GM18511 (cell line): ENCODE results near the gene C6orf52.
"Not testable (repeated sequence)": the region's sequence is repeated elsewhere in the genome, so short reads cannot be mapped to it uniquely, and the experiment has no call there.

Source experiments
- ATAC-seq: cut with Tn5 transposase; IDR thresholded peaks from one replicate; pipeline ENCODE4 v1.9.1; 2021; ENCODE audit warnings: mild to moderate bottlenecking, moderate library complexity; ENCODE audit not compliant: unreplicated experiment

C6orf52 gene

DNA sequence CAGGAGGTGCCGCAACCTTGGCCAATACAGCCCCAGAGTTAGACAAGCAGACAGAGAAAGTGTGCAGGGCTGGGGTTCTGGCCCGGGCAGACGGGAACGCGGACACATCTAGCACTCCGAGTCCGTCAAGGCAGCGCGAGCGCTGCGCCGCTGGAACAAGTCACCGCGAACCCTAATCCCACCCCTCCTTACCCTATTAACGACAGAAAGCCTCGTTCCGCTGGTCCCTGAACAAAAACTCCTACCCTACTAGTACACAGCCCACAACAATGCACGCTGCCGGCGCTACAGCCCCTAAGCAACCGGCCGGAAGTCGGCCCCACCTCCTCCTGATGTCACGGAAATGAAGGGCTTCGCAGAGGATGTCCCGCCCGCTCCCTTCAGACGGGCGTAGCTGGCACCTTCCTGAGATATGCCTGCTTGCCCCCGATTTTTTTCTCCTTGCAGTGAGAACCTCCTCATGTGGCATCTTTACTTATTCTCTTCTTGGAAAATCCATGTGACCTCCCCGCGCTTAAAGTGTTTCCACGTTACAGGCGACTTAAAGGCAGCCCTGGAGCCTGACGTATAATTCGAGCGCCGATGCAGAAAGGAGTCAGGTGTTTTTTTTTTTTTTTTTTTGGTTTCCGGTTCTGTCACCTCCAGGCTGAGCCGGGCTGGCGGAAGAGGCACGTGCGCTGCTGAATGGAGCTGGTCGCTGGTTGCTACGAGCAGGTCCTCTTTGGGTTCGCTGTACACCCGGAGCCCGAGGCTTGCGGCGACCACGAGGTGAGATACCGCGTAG, at the start of gene C6orf52, which contains the start of gene PAK1IP1:
C6orf52 (minus strand) TSS at position 315 of the 784 bp plus-strand sequence. CDS start 7,066 bp downstream, outside the sequence.
PAK1IP1 (plus strand) TSS at position 671 of the 784 bp plus-strand sequence; CDS start at position 685, 14 bp downstream.
- peak; percentile 99 for ATAC-seq

DNA sequence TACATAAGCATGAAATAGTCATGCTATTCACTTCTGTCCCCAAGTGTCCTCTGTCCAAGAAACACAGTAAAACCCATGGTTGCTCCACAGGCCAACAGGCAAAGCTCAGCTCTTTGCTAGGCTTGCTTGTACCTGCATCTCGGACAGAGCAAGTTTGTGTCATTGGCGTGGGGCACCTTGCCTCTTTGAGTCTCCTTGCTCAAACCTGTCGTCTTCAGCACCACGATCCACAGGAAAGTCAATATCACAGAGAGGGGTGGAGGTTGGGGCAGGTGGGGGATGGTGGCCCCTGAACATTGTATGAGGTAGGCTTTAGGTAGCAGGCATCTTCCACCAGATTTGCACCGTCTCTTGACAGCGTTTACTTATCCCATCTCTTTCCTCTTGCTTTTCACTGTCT, 49.1 kb upstream of the C6orf52 start:
- ATAC-seq, result no peak

DNA sequence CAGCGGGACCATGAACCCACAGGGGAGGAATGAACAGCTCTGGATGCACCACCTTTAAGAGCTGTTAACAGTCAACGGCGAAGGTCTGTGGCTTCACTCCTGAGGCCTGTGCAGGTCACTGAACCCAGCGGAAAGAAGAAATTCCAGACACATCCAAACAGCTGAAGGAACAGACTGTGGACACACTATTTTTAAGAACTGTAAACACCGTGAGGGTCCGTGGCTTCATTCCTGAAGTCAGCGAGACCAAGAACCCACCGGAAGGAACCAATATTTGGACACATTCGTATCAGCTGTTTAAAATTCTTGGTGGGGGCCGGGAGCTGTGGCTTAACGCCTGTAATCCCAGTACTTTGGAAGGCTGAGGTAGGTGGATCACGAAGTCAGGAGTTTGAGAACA, 47.8 kb upstream of the C6orf52 start:
- no peak for ATAC-seq

DNA sequence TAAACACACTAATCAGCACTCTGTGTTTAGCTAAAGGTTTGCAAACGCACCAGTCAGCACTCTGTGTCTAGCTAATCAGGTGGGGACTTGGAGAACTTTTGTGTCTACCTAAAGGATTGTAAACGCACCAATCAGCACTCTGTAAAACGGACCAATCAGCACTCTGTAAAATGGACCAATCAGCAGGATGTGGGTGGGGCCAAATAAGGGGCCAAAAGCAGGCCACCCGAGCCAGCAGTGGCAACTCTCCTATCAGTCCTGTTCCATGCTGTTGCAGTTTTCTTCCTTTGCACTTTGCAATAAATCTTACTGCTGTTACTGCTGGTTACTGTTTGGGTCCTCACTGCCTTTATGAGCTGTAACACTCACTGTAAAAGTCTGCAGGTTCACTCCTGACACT, 47.2 kb upstream of the C6orf52 start:
- ATAC-seq, result not testable (repeated sequence)

DNA sequence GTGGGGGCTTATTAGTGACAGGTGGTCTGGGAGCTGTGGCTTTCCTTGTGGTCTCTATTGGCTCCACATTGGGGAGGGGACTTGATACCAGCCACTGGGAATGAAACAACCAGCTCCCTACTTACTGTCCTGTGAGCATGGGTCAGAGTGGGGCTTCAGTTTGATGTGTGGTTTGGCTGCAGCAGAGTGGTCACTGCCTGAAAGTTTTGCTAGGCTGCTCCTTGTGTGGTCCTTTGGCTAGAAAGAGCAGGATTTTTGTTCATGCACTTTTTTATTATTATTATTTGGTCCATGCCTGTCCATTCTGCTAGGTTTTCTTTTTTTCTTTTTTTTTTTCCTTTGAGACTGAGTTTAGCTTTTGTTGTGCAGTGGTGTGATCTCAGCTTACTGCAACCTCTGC, 45.6 kb upstream of the C6orf52 start:
- no peak for ATAC-seq

DNA sequence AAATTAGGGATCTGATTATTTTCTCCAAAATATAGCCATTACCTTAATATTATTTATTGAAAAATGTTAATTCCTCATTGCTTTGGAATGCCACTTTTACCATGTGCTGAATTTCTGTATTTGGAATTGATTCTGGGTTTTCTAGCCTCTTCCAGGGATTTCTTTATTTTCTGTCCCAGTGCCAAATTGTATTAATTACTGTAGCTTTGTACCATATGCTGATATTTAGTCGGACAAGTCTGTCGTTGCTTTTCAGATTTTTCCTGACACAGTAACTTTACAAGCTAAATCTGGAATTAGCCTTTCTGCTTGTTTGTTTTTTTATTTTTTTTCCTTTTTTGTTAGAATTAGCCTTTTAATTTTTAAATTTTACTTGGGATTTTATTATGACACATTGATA, 42.3 kb upstream of the C6orf52 start:
- no peak for ATAC-seq

DNA sequence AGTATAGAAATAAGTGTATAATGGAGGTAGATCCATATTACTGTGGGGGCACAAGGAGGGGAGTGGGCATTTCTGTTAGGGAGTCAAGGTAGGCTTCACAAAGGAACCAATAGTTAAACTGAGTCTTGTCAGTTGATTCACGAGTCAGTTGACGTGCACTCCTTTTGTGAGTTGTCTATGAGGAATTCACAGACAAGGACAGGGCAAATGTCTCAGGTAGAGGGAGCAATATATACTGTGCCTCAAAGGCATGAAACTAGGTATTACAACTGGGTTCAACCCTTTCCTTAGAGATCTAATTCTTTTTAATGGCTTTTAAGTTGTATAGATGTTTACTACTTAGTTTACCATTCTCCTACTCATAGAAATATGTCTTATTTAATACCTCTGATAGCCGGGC, 39.4 kb upstream of the C6orf52 start:
- no peak for ATAC-seq

DNA sequence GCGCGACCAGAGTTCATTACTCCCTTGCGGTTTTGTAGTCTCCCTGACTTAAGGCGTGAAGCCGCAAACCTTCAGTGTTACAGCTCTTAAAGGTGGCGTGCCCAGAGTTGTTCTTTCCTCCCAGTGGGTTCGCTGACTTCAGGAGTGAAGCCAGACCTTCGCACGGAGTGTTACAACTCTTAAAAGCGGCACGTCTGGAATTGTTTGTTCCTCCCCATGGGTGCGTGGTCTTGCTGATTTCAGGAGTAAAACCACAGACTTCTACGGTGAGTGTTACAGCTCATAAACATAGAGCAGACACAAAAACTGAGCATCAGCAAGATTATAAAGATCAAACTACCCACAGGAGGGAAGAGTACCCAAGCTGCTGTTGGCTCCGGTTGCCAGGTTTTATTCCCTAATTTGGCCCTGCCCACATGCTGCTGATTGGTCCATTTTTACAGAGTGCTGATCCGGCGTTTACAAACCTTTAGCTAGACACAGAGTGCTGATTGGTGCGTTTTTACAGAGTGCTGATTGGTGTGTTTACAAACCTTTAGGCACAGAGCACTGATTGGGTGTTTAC, 38.8 kb upstream of the C6orf52 start:
- no peak for ATAC-seq

- no peak for ATAC-seq
Observed at GRCh38 chr6:10730254-10730653, 35.8 kb upstream of the C6orf52 start.

- ATAC-seq, result no peak
Observed at GRCh38 chr6:10725716-10726115, 31.3 kb upstream of the C6orf52 start.

DNA sequence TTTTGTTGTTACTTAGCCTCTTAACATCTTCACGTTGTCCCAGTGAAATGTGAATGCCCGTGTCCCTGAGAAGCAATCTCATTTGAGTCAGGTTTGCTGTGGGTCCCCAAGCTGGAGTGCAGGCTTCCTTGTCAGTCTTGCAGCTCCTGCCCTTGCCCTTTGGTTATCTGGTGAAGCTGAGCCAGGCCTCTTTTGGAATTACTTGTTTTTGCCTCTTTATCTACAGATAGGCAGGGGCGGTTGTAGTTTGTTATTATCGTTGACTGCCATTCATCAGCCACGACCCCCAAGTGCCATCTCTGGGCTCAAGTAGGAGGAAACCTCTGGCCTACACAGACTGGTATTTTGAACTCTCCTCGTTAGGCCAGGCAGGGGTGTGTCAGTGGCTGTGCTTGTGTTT, 30.6 kb upstream of the C6orf52 start:
- no peak for ATAC-seq

- ATAC-seq, result no peak
Observed at GRCh38 chr6:10723567-10723881, 29.1 kb upstream of the C6orf52 start.

- peak; percentile 97 for ATAC-seq
Observed at GRCh38 chr6:10722820-10723566, 28.6 kb upstream of the C6orf52 start, which contains the start of gene TMEM14C. TSS of gene TMEM14C (plus strand) at chr6:10723070. CDS start at chr6:10724614, 1,544 bp downstream.

GRCh38 chr6:10722570-10722819, 28.1 kb upstream of the C6orf52 start:
- no peak for ATAC-seq

DNA sequence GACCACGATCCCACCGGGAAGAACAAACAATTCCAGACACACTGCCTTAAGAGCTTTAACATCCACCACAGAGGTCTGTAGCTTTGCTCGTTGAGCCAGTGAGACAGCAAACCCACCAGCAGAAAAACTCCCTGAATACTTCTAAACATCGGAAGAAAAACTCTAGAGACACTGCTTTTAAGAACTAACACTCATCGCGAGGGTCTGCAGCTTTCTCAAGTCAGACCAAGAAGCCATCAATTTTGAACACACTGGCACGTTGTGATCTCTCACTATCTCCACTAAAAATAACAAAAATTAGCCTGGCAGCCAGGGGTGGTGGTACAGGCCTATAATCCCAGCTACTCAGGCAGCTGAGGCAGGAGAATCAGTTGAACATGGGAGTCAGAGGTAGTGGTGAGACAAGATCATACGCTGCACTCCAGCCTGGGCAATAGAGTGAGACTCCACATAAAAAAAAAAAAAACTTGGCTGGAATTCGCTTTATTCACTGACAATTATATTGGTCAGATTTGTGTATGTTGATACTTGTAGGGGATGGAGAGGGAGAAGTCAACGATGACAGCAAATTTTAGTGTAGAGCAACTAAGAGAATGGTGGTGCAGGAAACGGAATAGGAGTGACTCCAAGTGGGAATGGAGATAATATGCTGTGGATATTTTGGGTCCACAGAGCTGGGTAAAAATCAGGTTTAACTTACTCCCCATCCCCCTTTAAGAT, 27.6 kb upstream of the C6orf52 start:
- ATAC-seq, result no peak

GRCh38 chr6:10720960-10721849, 26.8 kb upstream of the C6orf52 start:
- ATAC-seq, result not testable (repeated sequence)

- peak; percentile 21 for ATAC-seq
Observed at GRCh38 chr6:10720265-10720959, 26.0 kb upstream of the C6orf52 start.

- ATAC-seq, result no peak
Observed at GRCh38 chr6:10719964-10720264, 25.5 kb upstream of the C6orf52 start.

DNA sequence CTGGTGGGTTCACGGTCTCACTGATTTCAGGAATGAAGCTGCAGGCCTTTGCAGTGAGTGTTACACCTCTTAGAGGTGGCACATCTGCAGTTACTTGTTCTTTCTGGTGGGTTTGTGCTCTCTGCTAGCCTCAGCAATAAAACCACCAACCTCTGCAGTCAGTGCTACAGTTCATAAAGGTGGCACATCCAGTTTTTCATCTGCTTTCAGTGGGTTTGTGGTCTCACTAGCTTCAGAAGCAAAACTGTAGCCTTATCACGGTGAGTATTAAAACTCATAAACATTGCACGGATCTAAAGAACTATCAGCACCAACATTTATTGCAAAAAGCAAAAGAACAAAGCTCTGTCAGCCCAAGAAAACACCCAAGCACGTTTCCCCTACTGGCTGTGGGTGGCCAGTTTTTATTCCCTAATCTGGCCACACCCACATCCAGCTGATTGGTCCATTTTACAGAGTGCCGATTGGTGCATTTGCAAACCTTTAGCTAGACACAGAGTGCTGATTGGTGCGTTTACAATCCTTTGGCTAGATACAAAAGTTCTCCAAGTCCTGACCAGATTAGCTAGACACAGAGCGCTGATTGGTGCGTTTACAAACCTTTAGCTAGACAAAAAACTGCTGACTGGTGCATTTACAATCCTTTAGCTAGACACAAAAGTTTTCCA, 25.0 kb upstream of the C6orf52 start:
- ATAC-seq, result no peak
